ENCODE results near the gene SEMA5A. TPM values are rescaled to one million over a fixed set of nuclear protein-coding genes. Genes with fewer than 3 reads are reported as not detected.

Gene SEMA5A
- polyA plus RNA-seq, 3 donors, result not detected

GRCh38 chr5:9156282-9156681, 389.6 kb downstream of the SEMA5A start:
- no peaks in the 10 kb centered on the region for H3K27me3 ChIP-seq (ENCODE audit: control insufficient read depth in 2 of 2, insufficient read depth in 2 of 2, low read length in 2 of 2)
- TF ChIP-seq CTCF (IDR thresholded peaks at IDR 0.05), result no peak
- no peak overlapping the region for H2AFZ ChIP-seq (ENCODE audit: insufficient read depth, low read depth, low read length, poor library complexity, severe bottlenecking)
- H3K9me3 Mint-ChIP-seq, result peaks cover 0 to 4% (median 0%) of the 10 kb centered on the region in 7 donors
- no peaks in the 10 kb centered on the region for H3K4me1 ChIP-seq (ENCODE audit: control insufficient read depth in 1 of 2, insufficient read depth in 2 of 2, low read length in 2 of 2)
- H3K79me2 ChIP-seq (ENCODE audit: insufficient read depth, low read length), result no peaks in the 10 kb centered on the region
- no peak overlapping the region for H3K27ac ChIP-seq (ENCODE audit: low read depth in 1 of 2, low read length in 2 of 2)
- no peaks in the 10 kb centered on the region for H3K4me1 Mint-ChIP-seq
- H3K36me3 ChIP-seq (replicated peaks in 1 of 2; ENCODE audit: control insufficient read depth in 1 of 2, insufficient read depth in 2 of 2, low read length in 2 of 2), result no peaks in the 10 kb centered on the region
- intact Hi-C loops (cut with micrococcal nuclease), result no loop called here
- H3K9ac ChIP-seq (ENCODE audit: insufficient read depth, low read length, poor library complexity, severe bottlenecking), result no peak overlapping the region
- no peaks in the 10 kb centered on the region for H3K36me3 Mint-ChIP-seq
- no peaks in the 10 kb centered on the region for H3K9me3 ChIP-seq (replicated peaks in 1 of 2; ENCODE audit: control insufficient read depth in 1 of 2, insufficient read depth in 1 of 2, low read length in 2 of 2)
- H3K4me2 ChIP-seq (replicated peaks; ENCODE audit: extremely low read depth, low read length, poor library complexity, severe bottlenecking), result no peak overlapping the region
- WGBS (ENCODE audit: insufficient coverage), result 100% methylated on average over 1 of the region's 2 CpGs
- no peaks in the 10 kb centered on the region for H4K20me1 ChIP-seq (ENCODE audit: insufficient read depth, low read length)
- no peak overlapping the region for H3K4me3 ChIP-seq (replicated peaks in 1 of 3; ENCODE audit: low read depth in 2 of 3, low read length in 3 of 3)
- no peak overlapping the region for H3K27ac Mint-ChIP-seq
- peaks cover 0 to 3% (median 2%) of the 10 kb centered on the region in 3 donors for H3K27me3 Mint-ChIP-seq (ENCODE audit: low read depth in 3 of 3)
- no peak for DNase-seq
- no peak overlapping the region for H3K4me3 Mint-ChIP-seq

DNA sequence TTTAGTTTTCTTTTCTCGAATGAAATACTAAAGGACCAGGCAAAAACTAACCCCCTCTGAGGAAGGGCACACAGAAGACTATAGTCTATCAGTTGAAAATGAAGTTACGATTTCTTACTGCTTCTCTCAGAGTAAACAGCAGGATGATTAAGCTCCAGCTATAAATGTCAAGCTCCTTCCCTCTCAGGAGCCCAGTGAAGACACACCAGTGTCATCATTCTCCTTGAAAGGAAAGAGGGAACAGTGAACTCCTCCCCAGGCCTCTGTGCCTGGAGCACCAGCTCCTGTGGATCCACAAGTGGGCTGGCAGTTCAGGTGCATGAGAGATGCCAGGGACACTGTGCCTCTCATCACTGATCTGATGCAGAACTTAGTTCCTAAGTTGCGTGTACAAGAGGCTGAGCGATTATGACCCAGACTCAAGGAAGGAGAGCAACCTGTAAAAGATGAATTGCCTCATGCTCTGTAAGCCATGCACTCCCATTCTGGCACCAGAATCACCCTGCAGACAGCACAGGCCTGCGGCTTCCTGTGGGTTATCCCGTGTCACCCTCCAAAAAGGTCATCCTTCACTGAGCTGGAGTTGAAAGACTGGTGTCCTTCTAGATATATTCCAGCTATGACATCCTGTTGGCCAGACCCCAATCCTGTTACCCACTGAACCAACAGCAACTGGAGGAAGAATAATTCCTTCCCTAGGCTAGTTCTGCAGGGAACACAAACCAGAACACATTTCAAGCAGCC, 394.0 kb downstream of the SEMA5A start:
- Histone ChIP-seq H3K4me2 (replicated peaks; ENCODE audit: extremely low read depth, low read length, poor library complexity, severe bottlenecking) (no peak overlapping the region), H3K27me3 (ENCODE audit: control insufficient read depth in 2 of 2, insufficient read depth in 2 of 2, low read length in 2 of 2) (no peaks in the 10 kb centered on the region), H2AFZ (ENCODE audit: insufficient read depth, low read depth, low read length, poor library complexity, severe bottlenecking) (no peak overlapping the region), H4K20me1 (ENCODE audit: insufficient read depth, low read length) (no peaks in the 10 kb centered on the region), H3K4me3 (replicated peaks in 1 of 3; ENCODE audit: low read depth in 2 of 3, low read length in 3 of 3) (no peak overlapping the region), H3K9me3 (replicated peaks in 1 of 2; ENCODE audit: control insufficient read depth in 1 of 2, insufficient read depth in 1 of 2, low read length in 2 of 2) (no peaks in the 10 kb centered on the region), H3K9ac (ENCODE audit: insufficient read depth, low read length, poor library complexity, severe bottlenecking) (no peak overlapping the region), H3K4me1 (ENCODE audit: control insufficient read depth in 1 of 2, insufficient read depth in 2 of 2, low read length in 2 of 2) (no peaks in the 10 kb centered on the region), H3K79me2 (ENCODE audit: insufficient read depth, low read length) (no peaks in the 10 kb centered on the region), H3K36me3 (replicated peaks in 1 of 2; ENCODE audit: control insufficient read depth in 1 of 2, insufficient read depth in 2 of 2, low read length in 2 of 2) (no peaks in the 10 kb centered on the region), H3K27ac (ENCODE audit: low read depth in 1 of 2, low read length in 2 of 2) (no peak overlapping the region)
- no peaks in the 10 kb centered on the region for H3K4me1 Mint-ChIP-seq
- no peak overlapping the region for H3K4me3 Mint-ChIP-seq
- H3K9me3 Mint-ChIP-seq, result peaks cover 0 to 3% (median 0%) of the 10 kb centered on the region in 7 donors
- no peaks in the 10 kb centered on the region for H3K36me3 Mint-ChIP-seq
- intact Hi-C loops (cut with micrococcal nuclease), result no loop called here
- H3K27me3 Mint-ChIP-seq (ENCODE audit: low read depth in 3 of 3), result peaks cover 1 to 6% (median 5%) of the 10 kb centered on the region in 3 donors
- no peak for DNase-seq
- 83% methylated on average over 3 of the region's 6 CpGs for WGBS (ENCODE audit: insufficient coverage)
- no peak overlapping the region for H3K27ac Mint-ChIP-seq
- no peak for TF ChIP-seq CTCF (IDR thresholded peaks at IDR 0.05)
